Fibroblast of pulmonary artery (primary cell): ENCODE data around the gene SLC30A3.

Experiments
- DNase-seq: peaks from one replicate; pipeline ENCODE4 v3.0.0-alpha.2; 2010; ENCODE audit warnings: low read depth
- H3K4me3 ChIP-seq: replicated peaks from 2 replicates; pipeline ENCODE4 v1.5.1; 2011; ENCODE audit warnings: low read depth, mild to moderate bottlenecking, control low read depth, low read length, moderate library complexity
- TF ChIP-seq, protein P1 (sequence below): IDR thresholded peaks from 2 replicates; pipeline ENCODE4 v1.5.1; 2011; ENCODE audit warnings: mild to moderate bottlenecking, control low read depth, low read length, inconsistent platforms; ENCODE audit errors: missing control alignments

Gene SLC30A3

DNA sequence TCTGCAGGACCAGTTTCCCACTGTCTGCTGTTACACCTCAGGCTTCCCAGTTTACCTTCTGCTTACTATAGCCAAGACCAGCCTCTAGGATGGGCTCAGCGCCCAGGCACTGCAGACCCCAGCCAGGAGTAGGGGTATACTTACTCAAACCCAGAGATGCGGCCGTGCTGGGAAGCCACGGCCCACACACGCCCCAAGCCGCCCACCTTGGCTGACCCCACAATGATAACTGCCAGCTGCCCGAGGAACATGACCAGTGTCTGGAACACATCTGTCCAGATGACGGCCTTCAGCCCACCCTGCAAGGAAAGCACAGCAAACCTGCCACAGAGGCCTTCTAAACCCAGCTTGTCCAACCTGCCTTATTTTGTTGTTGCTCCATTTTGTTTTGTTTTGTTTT is 57.6 kb downstream of the SLC30A3 start:
- H3K4me3 ChIP-seq: no peak overlapping the region
- no peak for DNase-seq
- TF ChIP-seq, protein P1, sequence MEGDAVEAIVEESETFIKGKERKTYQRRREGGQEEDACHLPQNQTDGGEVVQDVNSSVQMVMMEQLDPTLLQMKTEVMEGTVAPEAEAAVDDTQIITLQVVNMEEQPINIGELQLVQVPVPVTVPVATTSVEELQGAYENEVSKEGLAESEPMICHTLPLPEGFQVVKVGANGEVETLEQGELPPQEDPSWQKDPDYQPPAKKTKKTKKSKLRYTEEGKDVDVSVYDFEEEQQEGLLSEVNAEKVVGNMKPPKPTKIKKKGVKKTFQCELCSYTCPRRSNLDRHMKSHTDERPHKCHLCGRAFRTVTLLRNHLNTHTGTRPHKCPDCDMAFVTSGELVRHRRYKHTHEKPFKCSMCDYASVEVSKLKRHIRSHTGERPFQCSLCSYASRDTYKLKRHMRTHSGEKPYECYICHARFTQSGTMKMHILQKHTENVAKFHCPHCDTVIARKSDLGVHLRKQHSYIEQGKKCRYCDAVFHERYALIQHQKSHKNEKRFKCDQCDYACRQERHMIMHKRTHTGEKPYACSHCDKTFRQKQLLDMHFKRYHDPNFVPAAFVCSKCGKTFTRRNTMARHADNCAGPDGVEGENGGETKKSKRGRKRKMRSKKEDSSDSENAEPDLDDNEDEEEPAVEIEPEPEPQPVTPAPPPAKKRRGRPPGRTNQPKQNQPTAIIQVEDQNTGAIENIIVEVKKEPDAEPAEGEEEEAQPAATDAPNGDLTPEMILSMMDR: no peak

DNA sequence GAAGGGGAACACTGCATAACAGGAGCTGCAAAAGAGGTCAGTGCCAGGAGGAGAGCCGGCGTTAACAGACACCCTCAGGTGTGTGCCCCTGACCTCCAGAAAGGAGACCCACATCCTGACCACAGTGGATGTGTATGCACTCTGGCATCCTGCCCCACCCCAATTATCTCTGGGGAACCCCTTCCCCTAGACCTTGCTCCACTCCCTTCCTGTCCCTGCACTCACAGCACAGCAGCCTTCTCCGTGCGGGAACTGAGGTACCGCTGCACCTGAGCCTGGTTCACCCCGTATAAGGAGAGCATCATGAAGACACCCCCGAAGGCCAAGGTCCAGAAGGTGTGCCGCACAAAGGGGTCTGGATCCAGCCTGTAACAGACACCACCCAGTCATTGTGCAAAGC is 58.3 kb downstream of the SLC30A3 start:
- no peak overlapping the region for H3K4me3 ChIP-seq
- TF ChIP-seq, protein P1: no peak
- DNase-seq: no peak

DNA sequence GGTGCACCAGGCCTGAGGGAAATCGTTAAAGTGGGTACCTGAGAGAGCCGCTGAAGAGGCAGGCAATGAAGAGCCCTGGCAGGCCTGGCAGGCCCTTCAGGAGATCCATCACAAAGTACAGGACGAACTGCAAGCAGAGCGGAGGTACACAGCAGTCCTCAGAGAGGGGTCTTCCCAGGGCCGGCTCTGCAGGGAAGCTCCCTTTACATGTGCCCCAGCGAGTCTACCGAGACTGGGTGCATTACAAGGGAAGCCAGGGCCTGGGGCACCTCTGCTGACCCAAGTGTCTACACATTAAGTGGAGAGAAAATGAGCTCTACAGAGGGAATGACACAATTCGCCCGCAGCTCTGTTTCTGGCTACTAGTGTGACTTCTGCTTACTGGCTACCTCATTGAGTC is 59.1 kb downstream of the SLC30A3 start:
- no peak for DNase-seq
- TF ChIP-seq, protein P1: no peak
- H3K4me3 ChIP-seq: no peak overlapping the region
